Stimulated activated CD8-positive, alpha-beta memory T cell treated with anti-CD3 and anti-CD28 coated beads, Interleukin-7, amount 100 ng/mL, for 1 hour (primary cell): Measurements from ENCODE around the gene ZDHHC3.

Experiments
- DNase-seq, 2 donors: peaks; one replicate each; pipeline ENCODE4 v3.0.0-alpha.2; 2020; ENCODE audit warnings: low read depth in 2 of 2

The ZDHHC3 gene

GRCh38 chr3:44926921-44927320 lies 49.1 kb downstream of the ZDHHC3 start:
- DNase-seq = no peak

DNA sequence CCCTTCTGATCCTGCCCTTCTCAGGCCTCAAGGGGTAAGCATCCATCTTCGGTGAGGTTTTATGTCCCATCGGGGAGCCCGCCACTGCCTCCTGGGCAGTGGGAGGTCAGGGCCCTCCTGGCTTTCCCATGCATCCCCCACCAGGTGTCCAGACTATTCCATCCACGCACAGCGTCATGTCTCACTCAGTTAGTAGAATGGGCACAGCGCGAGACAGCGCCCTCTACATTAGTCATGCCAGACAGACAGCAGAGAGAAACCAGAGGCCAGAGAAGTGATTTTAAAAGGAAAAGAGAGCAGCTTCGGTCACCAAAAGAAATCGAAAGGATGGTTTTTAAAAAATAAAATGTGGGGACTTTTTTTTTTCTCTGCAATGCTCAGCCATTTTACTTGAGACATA lies 49.8 kb downstream of the ZDHHC3 start:
- DNase-seq = no peak

GRCh38 chr3:44924457-44925084 lies 51.4 kb downstream of the ZDHHC3 start:
- no peak for DNase-seq

GRCh38 chr3:44923632-44924456 lies 52.1 kb downstream of the ZDHHC3 start:
- DNase-seq = no peak

DNA sequence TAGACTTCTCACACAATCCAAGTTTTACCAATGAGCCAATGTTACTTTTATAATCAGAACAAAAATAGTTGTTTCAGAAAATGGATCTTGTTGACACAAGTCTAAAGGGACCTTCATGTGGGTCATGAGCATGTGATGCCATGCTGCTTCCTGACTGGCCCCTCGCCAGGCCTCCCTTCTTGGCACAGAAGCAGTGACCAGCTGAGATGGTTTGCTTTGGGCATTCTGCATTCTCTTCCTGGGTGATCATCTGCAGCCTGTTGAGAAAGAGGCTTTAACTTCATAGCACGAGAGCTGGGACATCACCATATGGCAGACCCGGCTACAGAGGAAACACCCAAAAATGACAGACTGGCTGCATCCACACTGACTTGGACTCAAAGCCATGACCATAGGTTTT lies 55.9 kb downstream of the ZDHHC3 start:
- no peak for DNase-seq

DNA sequence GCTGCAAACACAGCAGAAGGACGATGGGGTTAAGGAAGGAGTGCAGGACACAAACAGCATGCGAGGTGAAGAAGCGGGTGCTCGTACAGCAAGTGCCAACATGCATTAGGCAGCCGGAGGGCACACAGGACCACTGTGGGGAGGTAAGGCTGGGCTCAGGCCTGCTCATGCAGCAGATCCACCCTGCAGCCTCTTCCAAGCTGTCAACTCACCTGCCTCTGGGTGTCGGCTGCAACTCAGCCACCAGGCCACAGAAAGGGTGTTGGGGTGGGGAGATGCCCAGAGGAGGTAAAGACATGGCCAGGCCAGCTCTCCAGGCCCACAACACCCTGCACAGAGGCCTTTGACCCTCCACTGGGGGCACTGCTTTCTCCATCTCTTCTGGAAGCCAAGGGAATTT lies 57.4 kb downstream of the ZDHHC3 start:
- DNase-seq = no peak

GRCh38 chr3:44918087-44918486 lies 57.9 kb downstream of the ZDHHC3 start:
- no peak for DNase-seq

GRCh38 chr3:44915702-44916438 lies 60.1 kb downstream of the ZDHHC3 start:
- no peak for DNase-seq

GRCh38 chr3:44914936-44915335 lies 61.0 kb downstream of the ZDHHC3 start:
- no peak for DNase-seq

GRCh38 chr3:44913868-44914468 lies 62.0 kb downstream of the ZDHHC3 start:
- DNase-seq = peak; percentile 28 to 44

- no peak for DNase-seq
Measured at GRCh38 chr3:44910693-44911092, 65.3 kb downstream of the ZDHHC3 start.

GRCh38 chr3:44909063-44909462 lies 66.9 kb downstream of the ZDHHC3 start:
- no peak for DNase-seq

DNA sequence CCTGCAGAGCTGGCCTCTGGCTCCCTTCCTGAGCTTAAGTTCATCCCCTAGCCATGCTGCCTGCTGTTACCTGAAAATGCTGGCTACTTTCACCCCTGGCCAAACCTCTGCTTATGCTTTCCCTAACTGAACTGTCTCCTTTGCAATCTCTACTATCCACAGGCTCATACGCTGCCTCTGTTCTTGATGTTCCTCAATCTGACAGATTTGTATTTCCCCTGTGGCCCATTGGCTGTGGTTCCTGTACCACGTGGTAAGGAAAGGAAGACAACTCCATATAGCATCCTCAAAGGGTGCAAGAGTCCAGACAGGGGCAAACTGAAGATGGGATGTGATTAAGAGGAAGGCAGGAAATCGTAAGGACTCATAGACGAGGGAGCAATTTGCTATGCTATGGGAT lies 68.4 kb downstream of the ZDHHC3 start:
- DNase-seq = no peak

DNA sequence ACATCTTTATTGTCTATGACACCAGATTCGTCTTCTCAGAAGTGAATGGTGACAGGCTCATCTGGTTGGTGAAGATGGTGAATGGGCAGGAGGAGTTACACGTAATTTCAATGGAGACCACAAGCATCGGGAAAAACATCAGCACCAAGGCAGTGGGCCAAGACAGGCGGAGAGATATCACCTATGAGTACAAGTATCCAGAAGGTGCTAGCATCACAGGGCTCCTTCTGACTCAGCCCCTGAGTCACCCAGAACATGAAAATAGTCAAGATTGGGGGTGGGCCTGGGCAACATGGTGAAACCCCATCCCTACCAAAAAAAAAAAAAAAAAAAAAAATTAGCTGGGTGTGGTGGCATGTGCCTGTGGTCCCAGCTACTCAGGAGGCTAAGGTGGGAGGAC lies 69.0 kb downstream of the ZDHHC3 start:
- DNase-seq = no peak

DNA sequence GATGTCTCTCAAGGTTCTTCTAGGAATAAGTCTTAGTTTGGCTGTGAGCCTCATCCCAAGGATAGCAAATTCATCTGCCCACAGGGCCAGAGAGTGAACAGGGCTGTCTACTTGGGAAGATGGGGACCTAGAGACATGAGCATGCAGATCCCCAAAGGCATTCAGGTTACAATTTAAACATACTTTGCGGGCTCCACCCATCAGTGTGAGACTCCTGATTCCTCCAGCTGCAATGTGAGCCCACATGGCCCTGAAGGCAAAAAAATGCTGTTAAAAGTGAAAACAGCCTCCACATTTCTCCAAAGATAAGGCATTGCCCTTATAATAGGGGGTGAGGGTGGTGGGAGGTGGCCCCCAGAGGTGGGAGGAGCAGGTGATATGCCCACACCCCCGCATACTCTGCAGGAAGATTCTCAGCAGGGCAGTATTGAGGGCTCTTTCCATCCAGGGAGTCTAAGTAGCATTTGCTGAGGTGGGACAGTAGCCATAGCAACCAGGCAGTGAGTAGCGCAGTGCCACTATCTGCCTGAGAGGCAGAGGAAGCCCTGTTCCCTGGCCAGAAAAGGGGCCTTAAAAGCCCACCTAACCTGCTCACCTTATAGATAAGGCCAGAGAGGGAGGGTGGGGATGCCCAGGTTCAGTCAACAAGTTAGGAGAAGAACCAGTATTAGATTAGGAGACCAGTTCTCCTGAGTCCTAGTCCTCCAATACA lies 70.4 kb downstream of the ZDHHC3 start:
- DNase-seq = no peak

DNA sequence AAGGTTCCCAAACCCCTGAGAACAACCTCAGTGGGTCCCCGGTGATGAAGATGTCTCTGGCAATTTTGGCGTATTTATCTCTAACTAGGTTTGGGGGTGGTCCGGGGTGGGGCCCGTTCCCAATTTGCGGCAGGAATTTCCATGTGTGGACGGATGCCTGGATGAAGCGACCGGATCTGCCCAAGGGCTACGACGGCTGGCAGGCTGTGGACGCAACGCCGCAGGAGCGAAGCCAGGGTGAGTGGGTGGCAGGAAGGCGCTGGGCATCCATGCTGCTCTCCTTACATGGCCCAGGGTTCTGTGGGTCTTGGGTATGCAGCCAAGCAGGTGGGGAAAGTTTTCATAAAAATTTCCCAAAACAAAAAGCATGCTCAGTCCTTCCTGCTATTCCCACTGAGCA lies 72.2 kb downstream of the ZDHHC3 start:
- no peak for DNase-seq

DNA sequence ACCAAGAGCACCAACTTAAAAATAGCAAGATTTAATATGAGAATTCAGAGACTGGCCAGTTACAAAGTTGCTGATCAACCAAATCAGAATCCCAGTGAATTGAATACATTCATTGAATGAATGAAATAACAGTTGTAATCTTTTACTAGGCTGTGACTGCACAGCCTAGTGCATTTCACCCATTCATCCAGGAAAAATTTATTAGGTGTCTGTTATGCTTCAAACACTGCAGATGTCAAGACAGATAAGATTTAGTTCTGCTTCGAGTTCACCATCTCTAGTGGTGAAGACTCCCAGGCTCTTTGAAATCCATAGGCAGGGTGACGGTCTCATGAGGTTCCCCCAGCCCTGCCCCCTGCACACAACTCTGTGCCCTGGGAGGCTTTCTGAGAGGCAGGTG lies 72.7 kb downstream of the ZDHHC3 start:
- no peak for DNase-seq

DNA sequence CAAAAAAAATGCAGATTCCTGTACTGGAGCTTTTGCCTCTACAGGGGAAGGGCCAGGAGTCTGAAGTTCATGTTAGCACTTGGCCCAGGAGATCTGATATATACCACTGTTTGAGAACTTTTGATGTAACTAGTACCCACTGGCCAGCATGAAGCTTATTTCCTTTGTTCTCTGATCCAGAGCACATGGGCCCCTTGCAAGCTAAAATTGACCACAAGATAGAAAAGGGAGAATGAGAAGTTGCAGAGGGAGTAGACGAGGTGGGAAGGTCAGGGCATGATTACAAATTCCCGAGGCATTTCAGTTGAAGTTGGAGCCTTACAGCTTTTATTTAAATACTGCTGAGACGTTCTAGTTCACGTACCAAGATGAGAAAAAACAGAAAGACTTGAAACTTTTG lies 73.3 kb downstream of the ZDHHC3 start:
- no peak for DNase-seq

- no peak for DNase-seq
Measured at GRCh38 chr3:44899683-44900367, 76.1 kb downstream of the ZDHHC3 start.

DNA sequence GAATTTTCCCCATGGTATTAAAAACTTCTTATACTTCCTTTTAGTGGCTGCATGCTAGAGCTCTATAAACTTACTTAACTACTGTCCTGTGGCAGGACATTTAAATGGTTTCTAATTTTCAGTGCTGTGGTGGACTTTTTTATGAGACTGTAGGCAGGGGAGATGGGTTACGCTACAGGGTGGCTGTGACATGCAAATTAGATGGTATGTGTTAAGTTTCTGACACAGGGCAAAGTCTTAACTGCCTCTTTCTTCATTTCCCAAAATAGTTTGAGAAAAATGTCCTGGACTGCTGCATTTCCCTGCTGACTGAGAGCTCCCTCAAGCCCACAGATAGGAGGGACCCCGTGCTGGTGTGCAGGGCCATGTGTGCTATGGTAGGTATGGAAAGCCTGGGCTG lies 79.5 kb downstream of the ZDHHC3 start:
- no peak for DNase-seq

- DNase-seq = no peak
Measured at GRCh38 chr3:44894485-44894884, 81.5 kb downstream of the ZDHHC3 start.
